Cardiac muscle cell (in vitro differentiated cells and primary cell): Measurements from ENCODE around the gene UROD. TPM values are rescaled to one million over a fixed set of nuclear protein-coding genes. Genes with fewer than 3 reads are reported as not detected.

Experiments used
- DNase-seq, 2 donors: peaks; one replicate each; pipeline versions ENCODE4 v3.0.0 to v3.0.0-alpha.2; 2010 to 2017; ENCODE audit warnings: low read depth in 1 of 2, low spot score in 1 of 2
- H3K27ac ChIP-seq: fragments of 200-600 bp; sonication (generic); 2 replicates; pipeline ENCODE4 v1.5.1; 2016
- H3K27me3 ChIP-seq: fragments of 200-600 bp; sonication (generic); 2 replicates; pipeline ENCODE4 v1.6.0; 2016; ENCODE audit warnings: control low read depth
- H3K36me3 ChIP-seq: fragments of 200-600 bp; sonication (generic); 2 replicates; pipeline ENCODE4 v1.5.1; 2016; ENCODE audit warnings: control low read depth
- H3K4me1 ChIP-seq: fragments of 200-600 bp; sonication (generic); 2 replicates; pipeline ENCODE4 v1.8.1; 2017; ENCODE audit warnings: low read depth, mild to moderate bottlenecking, mixed run types
- H3K4me3 ChIP-seq: fragments of 200-600 bp; sonication (generic); 2 replicates; pipeline ENCODE4 v1.5.1; 2016; ENCODE audit warnings: mild to moderate bottlenecking
- H3K9me3 ChIP-seq: fragments of 200-600 bp; sonication (generic); 2 replicates; pipeline ENCODE4 v1.5.1; 2017; ENCODE audit warnings: low read depth, mild to moderate bottlenecking, control low read depth
- polyA plus RNA-seq: library from polyadenylated mRNA; unstranded; fragments of >200 nt; fragmentation: Nextera tagmentation; extraction: Ambion mirVana; gene quantifications from 2 replicates; pipeline ENCODE4 v1.2.1, GENCODE V29; 2016
- total RNA-seq: library from RNA; depleted of rRNA; stranded (reverse); fragments of >200 nt; gene quantifications from 2 replicates; pipeline ENCODE4 v1.2.3, GENCODE V29; 2016
- TF ChIP-seq, protein P1 (sequence below): IDR thresholded peaks from 2 replicates; pipeline ENCODE4 v1.5.1; 2012; ENCODE audit warnings: low read depth, mild to moderate bottlenecking, low read length

The UROD gene
- total and polyA plus RNA-seq, 2 experiments from 2014 or later, result 110 to 237 TPM

GRCh38 chr1:45009296-45009865, 2.7 kb upstream of the UROD start:
- Histone ChIP-seq H3K4me3 (no peak overlapping the region), H3K9me3 (no peaks in the 10 kb centered on the region), H3K27ac (no peak overlapping the region), H3K36me3 (peaks cover 20% of the 10 kb centered on the region), H3K27me3 (no peaks in the 10 kb centered on the region), H3K4me1 (peaks cover 13% of the 10 kb centered on the region)
- DNase-seq, result no peak
- TF ChIP-seq, protein P1, sequence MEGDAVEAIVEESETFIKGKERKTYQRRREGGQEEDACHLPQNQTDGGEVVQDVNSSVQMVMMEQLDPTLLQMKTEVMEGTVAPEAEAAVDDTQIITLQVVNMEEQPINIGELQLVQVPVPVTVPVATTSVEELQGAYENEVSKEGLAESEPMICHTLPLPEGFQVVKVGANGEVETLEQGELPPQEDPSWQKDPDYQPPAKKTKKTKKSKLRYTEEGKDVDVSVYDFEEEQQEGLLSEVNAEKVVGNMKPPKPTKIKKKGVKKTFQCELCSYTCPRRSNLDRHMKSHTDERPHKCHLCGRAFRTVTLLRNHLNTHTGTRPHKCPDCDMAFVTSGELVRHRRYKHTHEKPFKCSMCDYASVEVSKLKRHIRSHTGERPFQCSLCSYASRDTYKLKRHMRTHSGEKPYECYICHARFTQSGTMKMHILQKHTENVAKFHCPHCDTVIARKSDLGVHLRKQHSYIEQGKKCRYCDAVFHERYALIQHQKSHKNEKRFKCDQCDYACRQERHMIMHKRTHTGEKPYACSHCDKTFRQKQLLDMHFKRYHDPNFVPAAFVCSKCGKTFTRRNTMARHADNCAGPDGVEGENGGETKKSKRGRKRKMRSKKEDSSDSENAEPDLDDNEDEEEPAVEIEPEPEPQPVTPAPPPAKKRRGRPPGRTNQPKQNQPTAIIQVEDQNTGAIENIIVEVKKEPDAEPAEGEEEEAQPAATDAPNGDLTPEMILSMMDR, result no peak

- H3K9me3 ChIP-seq, result no peaks in the 10 kb centered on the region
- H3K4me3 ChIP-seq, result peak overlapping the region; percentile 67
- TF ChIP-seq, protein P1, result no peak
- H3K27ac ChIP-seq, result no peak overlapping the region
- H3K36me3 ChIP-seq, result peaks cover 13% of the 10 kb centered on the region
- peak in 1 of 2 donors; percentile 25 for DNase-seq
- H3K4me1 ChIP-seq, result peaks cover 13% of the 10 kb centered on the region
- H3K27me3 ChIP-seq, result no peaks in the 10 kb centered on the region
These were observed 1.8 kb upstream of the UROD start for GRCh38 chr1:45009956-45010854.

DNA sequence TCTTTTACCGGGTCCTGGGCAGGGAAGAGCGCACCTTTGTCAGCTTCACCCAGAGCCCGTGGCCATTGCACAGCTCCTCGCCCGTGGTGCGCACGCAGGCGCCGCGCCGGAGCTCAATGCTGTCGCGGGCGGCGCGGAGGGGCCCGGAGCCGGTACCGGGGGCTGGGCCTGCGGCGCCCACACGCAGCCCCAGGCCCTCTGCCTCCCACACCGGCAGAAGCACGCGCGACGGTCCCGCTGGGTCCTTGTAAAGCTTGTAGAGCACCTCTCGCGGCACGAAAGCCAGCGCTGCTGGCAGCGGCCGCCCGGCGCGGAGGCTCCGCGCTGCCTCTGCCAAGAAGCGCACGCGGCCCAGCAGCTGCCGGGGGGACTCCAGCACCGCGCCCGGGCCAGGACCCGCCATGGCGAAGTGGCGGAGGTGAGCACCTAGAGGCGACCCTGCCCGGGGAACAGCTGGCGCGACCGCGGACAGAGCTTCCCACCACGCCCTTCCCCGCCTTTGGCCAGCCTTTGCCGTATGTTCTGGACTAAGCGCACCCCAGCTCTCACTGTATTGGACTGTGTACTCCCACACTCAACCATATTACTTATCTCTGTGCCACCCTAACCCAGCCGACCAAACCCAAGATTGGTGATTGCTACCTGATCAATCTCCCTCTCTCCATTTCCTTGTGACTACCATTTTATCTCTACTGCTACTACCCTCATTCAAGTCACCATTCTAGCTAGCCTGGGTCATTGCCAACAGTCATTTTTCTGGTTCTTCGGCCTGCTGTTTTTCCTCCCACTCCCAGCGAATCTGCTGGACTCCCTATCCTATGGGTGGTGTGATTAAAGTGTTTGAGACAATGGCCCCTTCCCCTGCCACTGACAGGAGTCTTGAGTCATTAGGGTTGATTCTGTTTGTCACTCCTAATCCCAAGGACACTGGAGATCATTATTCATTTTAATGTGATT, 921 bp upstream of the UROD start, which contains the start of gene HECTD3:
Gene HECTD3, minus strand, starts transcription at position 470 of the 957 bp plus-strand sequence. Its CDS starts 67 bp downstream, at position 403.
- DNase-seq, result peak; percentile 74 to 88
- Histone ChIP-seq H3K9me3 (no peaks in the 10 kb centered on the region), H3K27me3 (no peaks in the 10 kb centered on the region), H3K4me1 (peaks cover 13% of the 10 kb centered on the region), H3K36me3 (peaks cover 7% of the 10 kb centered on the region), H3K27ac (peak within 1 kb of the TSS; percentile 87), H3K4me3 (peak within 1 kb of the TSS; percentile 67)
- TF ChIP-seq, protein P1, result no peak

GRCh38 chr1:45012639-45013278, 705 bp downstream of the UROD start:
- DNase-seq, result peak; percentile 76 to 84
- Histone ChIP-seq H3K4me1 (peaks cover 13% of the 10 kb centered on the region), H3K4me3 (peak overlapping the region; percentile 41), H3K27ac (peak overlapping the region; percentile 87), H3K36me3 (peaks cover 7% of the 10 kb centered on the region), H3K27me3 (no peaks in the 10 kb centered on the region), H3K9me3 (no peaks in the 10 kb centered on the region)
- TF ChIP-seq, protein P1, result no peak
